GM18909 (cell line): ENCODE measurements around the gene RALGPS1.

Experiments used
- ATAC-seq: cut with Tn5 transposase; IDR thresholded peaks from one replicate; pipeline ENCODE4 v1.9.1; 2021; ENCODE audit warnings: mild to moderate bottlenecking; ENCODE audit not compliant: unreplicated experiment, poor library complexity

The RALGPS1 gene

GRCh38 chr9:127047971-127048370 lies 133.4 kb downstream of the RALGPS1 start:
- ATAC-seq = no peak

GRCh38 chr9:127049044-127049443 lies 134.5 kb downstream of the RALGPS1 start:
- ATAC-seq = no peak

- ATAC-seq = no peak
These were observed 135.0 kb downstream of the RALGPS1 start for GRCh38 chr9:127049581-127049980.

- no peak for ATAC-seq
These were observed 135.6 kb downstream of the RALGPS1 start for GRCh38 chr9:127050152-127050551.

GRCh38 chr9:127050591-127051001 lies 136.0 kb downstream of the RALGPS1 start:
- ATAC-seq = no peak

- no peak for ATAC-seq
These were observed 137.5 kb downstream of the RALGPS1 start for GRCh38 chr9:127051881-127052595.

- no peak for ATAC-seq
These were observed 138.7 kb downstream of the RALGPS1 start for GRCh38 chr9:127053057-127053821.

- no peak for ATAC-seq
These were observed 139.4 kb downstream of the RALGPS1 start for GRCh38 chr9:127053960-127054359.

GRCh38 chr9:127055745-127056402 lies 141.3 kb downstream of the RALGPS1 start:
- no peak for ATAC-seq

- ATAC-seq = no peak
These were observed 141.9 kb downstream of the RALGPS1 start for GRCh38 chr9:127056446-127056845.

GRCh38 chr9:127058011-127058644 lies 143.5 kb downstream of the RALGPS1 start:
- no peak for ATAC-seq

- no peak for ATAC-seq
These were observed 144.1 kb downstream of the RALGPS1 start for GRCh38 chr9:127058645-127059021.

GRCh38 chr9:127059030-127059429 lies 144.4 kb downstream of the RALGPS1 start:
- ATAC-seq = no peak

GRCh38 chr9:127059765-127060361 lies 145.3 kb downstream of the RALGPS1 start:
- ATAC-seq = no peak

- no peak for ATAC-seq
These were observed 146.8 kb downstream of the RALGPS1 start for GRCh38 chr9:127061411-127061810.

- no peak for ATAC-seq
These were observed 149.8 kb downstream of the RALGPS1 start for GRCh38 chr9:127064335-127064734.

GRCh38 chr9:127065592-127065991 lies 151.0 kb downstream of the RALGPS1 start:
- ATAC-seq = no peak

GRCh38 chr9:127066060-127066850 lies 151.7 kb downstream of the RALGPS1 start:
- ATAC-seq = no peak

- ATAC-seq = no peak
These were observed 152.2 kb downstream of the RALGPS1 start for GRCh38 chr9:127066851-127067136.
